AG09309 (cell line): Measurements from ENCODE around the gene FAM13B.
A peak's percentile ranks its signal among the peaks of the same experiment; 100 is the strongest.
"Not testable (repeated sequence)": the region's sequence is repeated elsewhere in the genome, so short reads cannot be mapped to it uniquely, and the experiment has no call there.

Source experiments
- DNase-seq: peaks from one replicate; pipeline ENCODE4 v3.0.0-alpha.2; 2010; ENCODE audit warnings: low read depth
- H3K4me3 ChIP-seq: 2 replicates; pipeline ENCODE4 v1.5.1; 2011; ENCODE audit warnings: mild to moderate bottlenecking, low read depth, low read length, moderate library complexity; ENCODE audit not compliant: control insufficient read depth
- TF ChIP-seq, protein P1 (sequence below): IDR thresholded peaks from 2 replicates; pipeline ENCODE4 v1.5.1; 2011; ENCODE audit warnings: mild to moderate bottlenecking, low read depth, low read length, inconsistent platforms; ENCODE audit not compliant: insufficient read depth, control insufficient read depth; ENCODE audit errors: missing control alignments

Gene FAM13B

DNA sequence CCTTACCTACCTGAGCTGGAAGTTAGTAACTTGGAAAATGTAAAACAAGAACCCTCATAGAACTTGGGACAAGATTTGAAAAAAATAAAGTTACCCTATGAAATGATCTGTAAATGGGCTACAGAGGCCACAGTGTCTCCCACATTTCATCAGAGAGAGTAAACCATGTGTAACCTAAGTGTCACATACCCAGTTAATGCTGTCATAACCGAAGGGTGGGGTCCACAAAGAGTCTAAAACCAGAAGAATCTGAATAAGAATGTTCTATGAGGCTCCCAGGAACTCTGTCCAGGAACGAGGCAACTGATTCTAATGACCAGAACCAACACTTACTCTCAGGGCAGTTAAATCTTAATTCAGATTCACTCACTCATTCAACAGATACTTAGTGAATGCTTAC lies 1.0 kb upstream of the FAM13B start:
- no peak for DNase-seq
- no peak overlapping the region for H3K4me3 ChIP-seq
- TF ChIP-seq, protein P1, sequence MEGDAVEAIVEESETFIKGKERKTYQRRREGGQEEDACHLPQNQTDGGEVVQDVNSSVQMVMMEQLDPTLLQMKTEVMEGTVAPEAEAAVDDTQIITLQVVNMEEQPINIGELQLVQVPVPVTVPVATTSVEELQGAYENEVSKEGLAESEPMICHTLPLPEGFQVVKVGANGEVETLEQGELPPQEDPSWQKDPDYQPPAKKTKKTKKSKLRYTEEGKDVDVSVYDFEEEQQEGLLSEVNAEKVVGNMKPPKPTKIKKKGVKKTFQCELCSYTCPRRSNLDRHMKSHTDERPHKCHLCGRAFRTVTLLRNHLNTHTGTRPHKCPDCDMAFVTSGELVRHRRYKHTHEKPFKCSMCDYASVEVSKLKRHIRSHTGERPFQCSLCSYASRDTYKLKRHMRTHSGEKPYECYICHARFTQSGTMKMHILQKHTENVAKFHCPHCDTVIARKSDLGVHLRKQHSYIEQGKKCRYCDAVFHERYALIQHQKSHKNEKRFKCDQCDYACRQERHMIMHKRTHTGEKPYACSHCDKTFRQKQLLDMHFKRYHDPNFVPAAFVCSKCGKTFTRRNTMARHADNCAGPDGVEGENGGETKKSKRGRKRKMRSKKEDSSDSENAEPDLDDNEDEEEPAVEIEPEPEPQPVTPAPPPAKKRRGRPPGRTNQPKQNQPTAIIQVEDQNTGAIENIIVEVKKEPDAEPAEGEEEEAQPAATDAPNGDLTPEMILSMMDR = no peak

DNA sequence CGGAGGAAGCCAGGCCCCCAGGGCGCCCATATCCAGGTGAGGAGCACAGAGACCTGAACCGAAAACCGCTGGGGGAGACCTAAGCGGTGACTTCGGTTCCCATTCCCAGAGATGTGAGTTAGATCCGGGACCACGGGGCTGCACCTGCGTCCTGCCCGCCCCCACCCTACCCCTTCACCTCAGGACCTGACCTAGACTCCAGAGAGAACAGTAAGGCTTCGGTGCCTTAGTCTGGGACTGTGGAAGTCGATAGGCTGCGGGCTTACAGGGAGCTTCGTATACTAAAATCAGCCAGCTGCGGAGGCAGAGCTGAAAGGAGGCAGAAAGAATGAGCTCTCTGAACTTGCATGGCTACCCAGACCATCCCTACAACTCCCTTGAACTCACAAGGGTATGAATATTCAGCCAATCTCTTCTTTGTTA lies 518 bp upstream of the FAM13B start:
- peak overlapping the region; percentile 92 for H3K4me3 ChIP-seq
- no peak for DNase-seq
- TF ChIP-seq, protein P1 = no peak

DNA sequence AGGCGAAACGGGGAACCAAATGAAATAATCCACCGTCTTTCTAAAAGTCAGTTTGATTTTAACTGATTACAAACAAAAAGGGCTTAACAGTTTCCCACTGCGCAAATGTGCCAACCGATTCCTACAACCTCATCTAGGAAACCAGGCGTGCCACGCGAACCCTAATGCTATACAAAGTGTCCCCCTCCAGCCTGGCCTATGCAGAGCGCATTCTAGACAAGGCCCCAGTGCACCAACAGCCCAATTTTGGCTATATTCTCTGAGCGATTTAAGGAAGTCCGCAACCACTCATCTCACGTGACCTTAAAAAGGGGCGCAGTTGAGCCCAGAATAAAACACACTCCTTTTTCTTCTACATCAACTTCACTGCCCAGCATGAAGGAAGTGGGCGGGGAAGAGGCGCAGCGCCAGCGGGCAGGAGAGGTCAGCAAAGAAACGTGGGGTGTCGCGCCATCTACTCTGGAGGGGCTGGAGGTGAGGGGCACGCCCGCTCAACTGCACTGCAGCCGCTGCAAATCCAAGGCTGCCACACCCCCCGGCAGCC lies 779 bp downstream of the FAM13B start:
- H3K4me3 ChIP-seq = peak overlapping the region; percentile 92
- TF ChIP-seq, protein P1 = no peak
- no peak for DNase-seq

DNA sequence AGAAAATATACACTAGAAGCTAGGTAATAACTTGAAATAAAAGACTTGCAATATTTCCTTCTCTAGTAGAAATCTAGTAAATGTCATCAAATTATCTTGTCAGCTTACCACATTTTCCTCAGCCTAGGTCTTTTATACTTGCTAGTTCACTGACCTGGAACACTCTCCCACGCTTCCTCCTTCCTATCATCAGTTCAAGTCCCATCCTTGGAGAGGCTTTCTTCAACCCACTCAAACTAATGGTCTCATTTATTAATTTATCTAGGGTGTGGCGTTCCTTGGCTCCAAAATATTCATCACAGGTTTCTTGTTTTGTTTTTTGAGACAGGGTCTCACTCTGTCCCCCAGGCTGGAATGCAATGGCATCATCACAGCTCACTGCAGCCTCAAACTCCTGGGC lies 2.9 kb downstream of the FAM13B start:
- no peak overlapping the region for H3K4me3 ChIP-seq
- no peak for DNase-seq
- TF ChIP-seq, protein P1 = no peak

DNA sequence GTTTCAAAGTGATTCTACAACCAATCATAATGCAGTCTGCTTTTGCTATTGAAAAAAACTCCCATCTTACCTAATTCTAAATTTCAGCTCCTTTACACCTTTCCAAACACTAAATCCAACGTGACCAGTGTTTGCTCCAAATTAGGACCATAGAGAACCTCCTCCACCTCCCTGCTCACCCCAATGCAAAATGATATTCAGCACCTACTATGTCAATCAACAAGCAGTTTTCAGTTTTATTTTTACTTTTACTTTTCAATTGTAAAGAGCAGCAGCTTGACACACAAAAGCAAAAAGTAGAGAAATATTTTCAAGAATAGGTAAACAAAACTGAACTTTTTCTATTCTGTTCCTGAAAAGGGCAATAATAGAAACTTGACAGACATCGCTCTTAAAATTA lies 3.4 kb downstream of the FAM13B start:
- DNase-seq = no peak
- TF ChIP-seq, protein P1 = no peak
- H3K4me3 ChIP-seq = no peak overlapping the region

DNA sequence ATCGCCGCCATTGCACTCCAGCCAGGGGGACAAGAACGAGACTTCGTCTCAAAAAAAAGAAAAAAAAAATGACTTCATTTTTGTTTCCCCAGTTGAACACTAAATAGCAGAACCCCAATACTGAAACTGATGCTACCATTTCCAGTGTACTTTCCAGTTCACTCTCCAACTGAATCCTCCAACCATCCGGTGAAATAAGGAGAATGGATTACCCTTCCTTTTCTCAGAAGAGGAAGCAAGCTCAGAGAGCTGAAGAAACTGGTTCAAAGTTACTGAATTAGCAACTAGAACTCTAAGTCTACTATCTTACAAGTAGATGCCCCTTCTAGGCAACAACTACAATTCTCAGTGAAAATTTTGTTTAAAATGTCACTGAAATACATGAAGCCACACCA lies 3.9 kb downstream of the FAM13B start:
- DNase-seq = no peak

DNA sequence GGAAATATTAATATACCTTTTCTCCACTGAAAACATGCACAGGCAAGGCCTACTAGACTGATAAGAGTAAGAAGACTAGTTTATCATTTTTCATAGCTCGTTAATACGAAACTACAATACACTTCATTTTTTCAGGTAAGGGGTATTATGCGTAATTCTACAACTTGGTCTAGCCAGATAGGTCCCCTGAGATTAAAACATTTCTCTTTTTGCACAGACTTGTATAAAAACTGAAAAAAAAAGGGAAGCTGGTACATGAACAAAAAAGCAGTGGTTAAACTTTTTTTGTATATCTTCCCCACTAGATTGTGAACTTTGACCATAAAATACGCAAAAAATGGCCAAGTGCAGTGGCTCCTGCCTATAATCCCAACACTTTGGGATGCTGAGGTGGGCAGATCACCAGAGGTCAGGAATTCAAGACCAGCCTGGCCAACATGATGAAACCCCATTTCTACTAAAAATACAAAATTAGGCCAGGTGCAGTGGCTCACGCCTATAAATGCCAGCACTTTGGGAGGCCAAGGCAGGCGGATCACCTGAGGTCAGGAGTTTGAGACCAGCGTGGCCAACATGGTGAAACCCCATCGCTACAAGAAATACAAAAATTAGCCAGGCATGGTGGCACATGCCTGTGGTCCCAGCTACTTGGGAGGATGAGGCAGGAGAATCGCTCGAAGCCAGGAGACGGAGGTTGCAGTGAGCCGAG lies 4.5 kb downstream of the FAM13B start:
- H3K4me3 ChIP-seq = not testable (repeated sequence)

More for the DNA sequence above, 3.9 kb downstream of the FAM13B start:
- H3K4me3 ChIP-seq = no peak overlapping the region
- TF ChIP-seq, protein P1 = no peak

DNA sequence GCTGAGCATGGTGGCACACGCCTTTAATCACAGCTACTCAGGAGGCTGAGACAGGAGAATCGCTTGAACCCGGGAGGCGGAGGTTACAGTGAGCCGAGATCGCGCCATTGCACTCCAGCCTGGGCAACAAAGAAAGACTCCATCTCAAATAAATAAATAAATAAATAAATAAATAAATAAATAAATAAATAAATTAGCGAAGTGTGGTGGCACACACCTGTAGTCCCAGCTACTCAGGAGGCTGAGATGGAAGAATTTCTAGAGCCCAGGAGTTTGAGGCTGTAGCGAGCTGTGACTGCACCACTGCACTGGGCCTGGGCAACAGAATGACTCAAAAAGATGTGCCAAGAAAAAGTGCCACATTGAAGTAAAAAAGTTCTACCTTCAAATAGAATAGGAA lies 6.1 kb downstream of the FAM13B start:
- not testable (repeated sequence) for H3K4me3 ChIP-seq

More for the DNA sequence above, 4.5 kb downstream of the FAM13B start:
- not testable (repeated sequence) for DNase-seq

More for the DNA sequence above, 6.1 kb downstream of the FAM13B start:
- DNase-seq = not testable (repeated sequence)
